HepG2 (cell line): ENCODE results near the gene ARPC1A. TPM values are rescaled to one million over a fixed set of nuclear protein-coding genes. Genes with fewer than 3 reads are reported as not detected.

Source experiments
- FOXC1 ChIP-seq: sonication (generic); formaldehyde crosslinking; IDR thresholded peaks from 2 replicates; pipeline ENCODE4 v1.8.0; 2022; ENCODE audit warnings: mild to moderate bottlenecking, missing genetic modification reagents, borderline replicate concordance
- HES4 ChIP-seq: sonication (generic); formaldehyde crosslinking; IDR thresholded peaks from 2 replicates; pipeline ENCODE4 v1.9.0; 2021; ENCODE audit warnings: mild to moderate bottlenecking, missing genetic modification reagents, borderline replicate concordance
- KIAA2018 ChIP-seq: sonication (generic); formaldehyde crosslinking; IDR thresholded peaks from 2 replicates; pipeline ENCODE4 v1.5.0; 2020; ENCODE audit warnings: mild to moderate bottlenecking, missing genetic modification reagents, borderline replicate concordance
- KLF6 ChIP-seq: IDR thresholded peaks from 2 replicates; pipeline ENCODE4 v1.8.0; 2016; ENCODE audit warnings: missing biosample characterization, missing genetic modification reagents
- MIER3 ChIP-seq: IDR thresholded peaks from 2 replicates; pipeline ENCODE4 v1.6.1; 2016; ENCODE audit warnings: missing compliant biosample characterization, borderline replicate concordance
- RARG ChIP-seq: sonication (generic); formaldehyde crosslinking; IDR thresholded peaks from 2 replicates; pipeline ENCODE4 v1.4.0; 2020; ENCODE audit warnings: low read depth, mild to moderate bottlenecking, missing genetic modification reagents
- SOX6 ChIP-seq, 2 experiments: fragments of 450-650 bp in 1 of 2; sonication (generic) in 1 of 2; formaldehyde crosslinking in 1 of 2; IDR thresholded peaks; 2 replicates each; pipeline versions ENCODE4 v1.4.0 to v1.6.1; 2017 to 2020; ENCODE audit warnings: antibody characterized with exemption in 1 of 2, mild to moderate bottlenecking in 1 of 2, missing genetic modification reagents in 1 of 2
- SP4 ChIP-seq: sonication (generic); formaldehyde crosslinking; IDR thresholded peaks from 2 replicates; pipeline ENCODE4 v1.8.1; 2023; ENCODE audit warnings: mild to moderate bottlenecking, missing genetic modification reagents
- TFDP1 ChIP-seq: IDR thresholded peaks from 2 replicates; pipeline ENCODE4 v1.6.1; 2016; ENCODE audit warnings: missing compliant biosample characterization, missing genetic modification reagents, borderline replicate concordance
- UBTF ChIP-seq: sonication (generic); formaldehyde crosslinking; IDR thresholded peaks from 2 replicates; pipeline ENCODE4 v1.4.0; 2020; ENCODE audit warnings: mild to moderate bottlenecking, missing genetic modification reagents
- ZNF3 ChIP-seq: IDR thresholded peaks from 2 replicates; pipeline ENCODE4 v1.7.0; 2017; ENCODE audit warnings: inconsistent platforms
- ZNF34 ChIP-seq: sonication (generic); formaldehyde crosslinking; IDR thresholded peaks from 2 replicates; pipeline ENCODE4 v1.4.0; 2020; ENCODE audit warnings: mild to moderate bottlenecking, missing genetic modification reagents, borderline replicate concordance
- ZNF589 ChIP-seq: sonication (generic); formaldehyde crosslinking; conservative IDR thresholded peaks from 2 replicates; pipeline ENCODE4 v1.8.0; 2022; ENCODE audit warnings: mild to moderate bottlenecking, moderate library complexity, missing genetic modification reagents
- ZNF598 ChIP-seq: sonication (generic); formaldehyde crosslinking; IDR thresholded peaks from 2 replicates; pipeline ENCODE4 v1.5.1; 2020; ENCODE audit warnings: mild to moderate bottlenecking, missing genetic modification reagents, borderline replicate concordance
- ZNF724P ChIP-seq: sonication (generic); formaldehyde crosslinking; IDR thresholded peaks from 2 replicates; pipeline ENCODE4 v1.8.0; 2022; ENCODE audit warnings: missing genetic modification reagents, borderline replicate concordance
- polyA plus RNA-seq, 8 experiments: library from polyadenylated mRNA; depleted of rRNA in 3 of 8; stranded (reverse) in 7 of 8; unstranded in 1 of 8; fragments of >200 nt; fragmentation: Illumina TruSeq in 4 of 8; extraction: Trizol in 4 of 8; gene quantifications; 2 replicates each; pipeline versions ENCODE4 v1.2.1 to v1.2.3, GENCODE V29; 2011 to 2016; ENCODE audit warnings: low read depth in 4 of 8, missing spikeins in 1 of 8, mixed read lengths in 1 of 8; ENCODE audit not compliant: insufficient read depth in 1 of 8
- total RNA-seq, 5 experiments: library from RNA; depleted of rRNA; stranded (reverse); fragments of >200 nt; fragmentation: Illumina TruSeq; extraction: Trizol; gene quantifications; 2 replicates each; pipeline ENCODE4 v1.2.3, GENCODE V29; 2016; ENCODE audit warnings: low read depth in 1 of 5

The ARPC1A gene
- total and polyA plus RNA-seq, 2 of the 13 experiments (the other 11 are each of a cell fraction or from before 2014, with no cell fraction given): 44.3 to 88.5 TPM

- TF ChIP-seq KIAA2018 (no peak), HES4 (CRISPR knock-in tag) (no peak; the same call in 1 of the 2 replicates), ZNF598 (CRISPR knock-in tag) (peak; percentile 18; the same call in 1 of the 2 replicates), ZNF34 (CRISPR knock-in tag) (peak; percentile 98), SOX6 (IDR thresholded peaks at IDR 0.05) (no peak), SOX6 (CRISPR knock-in tag; IDR thresholded peaks at IDR 0.05) (peak; percentile 69), SP4 (peak; percentile 89), ZNF3 (CRISPR knock-in tag) (no peak), ZNF724P (peak; percentile 64; the same call in 1 of the 2 replicates), UBTF (CRISPR knock-in tag) (0 out of 2 replicates have a peak, but pooled peaks have one; percentile 36), MIER3 (CRISPR knock-in tag) (peak; percentile 63; the same call in 1 of the 2 replicates), TFDP1 (CRISPR knock-in tag) (peak; percentile 29; the same call in 1 of the 2 replicates), RARG (CRISPR knock-in tag) (0 out of 2 replicates have a peak, but pooled peaks have one; percentile 22), KLF6 (CRISPR knock-in tag) (peak; percentile 85), FOXC1 (peak; percentile 74), ZNF589 (CRISPR knock-in tag) (peak; percentile 76; the same call in 1 of the 2 replicates)
These were observed 82.9 kb downstream of the ARPC1A start, which contains the start of the genes BUD31 and PDAP1 (continued) for GRCh38 chr7:99408379-99409191.
